Activated CD8-positive, alpha-beta T cell treated with anti-CD3 and anti-CD28 coated beads for 36 hours (primary cell): Measurements from ENCODE around the gene ZCCHC24. TPM values are rescaled to one million over a fixed set of nuclear protein-coding genes. Genes with fewer than 3 reads are reported as not detected.
"Not testable (repeated sequence)": the region's sequence is repeated elsewhere in the genome, so short reads cannot be mapped to it uniquely, and the experiment has no call there.

Source experiments
- ATAC-seq: fragments of 200-7000 bp; cut with Tn5 transposase; one replicate; pipeline ENCODE4 v1.10.0; 2021; ENCODE audit warnings: mild to moderate bottlenecking, moderate library complexity
- CTCF ChIA-PET: fragments of 350-600 bp; sonication (Branson Sonifier 250); formaldehyde crosslinking; loops from one replicate; lab custom pipeline; 2021; ENCODE audit warnings: antibody characterized with exemption; lab: Charles Lee
- POLR2A ChIA-PET: fragments of 350-600 bp; sonication (Branson Sonifier 250); formaldehyde crosslinking; loops from one replicate; lab custom pipeline; 2021; ENCODE audit warnings: antibody characterized with exemption; lab: Charles Lee
- DNase-seq: peaks from one replicate; pipeline ENCODE4 v3.0.0-alpha.2; 2020
- H3K27ac Mint-ChIP-seq: one replicate; pipeline ENCODE4 v1.8.0; 2021; ENCODE audit warnings: mild to moderate bottlenecking, mixed read lengths
- H3K27me3 Mint-ChIP-seq: one replicate; pipeline ENCODE4 v1.8.0; 2021; ENCODE audit warnings: mixed read lengths
- H3K36me3 Mint-ChIP-seq: one replicate; pipeline ENCODE4 v1.8.0; 2021; ENCODE audit warnings: low read depth, mixed read lengths
- H3K4me1 Mint-ChIP-seq: one replicate; pipeline ENCODE4 v1.8.0; 2021; ENCODE audit warnings: low read depth, mixed read lengths
- H3K4me3 Mint-ChIP-seq: one replicate; pipeline ENCODE4 v1.8.0; 2021; ENCODE audit warnings: mild to moderate bottlenecking, moderate library complexity, mixed read lengths
- H3K9me3 Mint-ChIP-seq: one replicate; pipeline ENCODE4 v1.8.0; 2021; ENCODE audit warnings: mixed read lengths
- CTCF ChIP-seq: fragments of 200-600 bp; IDR thresholded peaks from one replicate; pipeline ENCODE4 v1.8.0; 2022; ENCODE audit warnings: antibody characterized with exemption, mild to moderate bottlenecking
- intact Hi-C: fragments of 100-400 bp; cut with micrococcal nuclease; formaldehyde crosslinking; loops from one replicate; pipeline ENCODE4 v1.10.0; 2022
- total RNA-seq, 2 experiments: library from RNA; stranded (reverse); gene quantifications; one replicate each; pipeline ENCODE4 v1.2.3, GENCODE V29; 2021

The ZCCHC24 gene
- total RNA-seq, 2 experiments from 2014 or later: 1.0 to 1.7 TPM

- Mint-ChIP-seq H3K27me3 (no peaks in the 10 kb centered on the region), H3K4me1 (peaks cover 5% of the 10 kb centered on the region), H3K36me3 (no peaks in the 10 kb centered on the region), H3K27ac (no peak overlapping the region), H3K9me3 (no peaks in the 10 kb centered on the region), H3K4me3 (no peak overlapping the region)
- TF ChIP-seq CTCF: no peak
- DNase-seq: no peak
- CTCF ChIA-PET: interaction anchor here (1.1 kb wide), 1 partner anchor 32 kb away, joined by 4 read pairs; no protein-coding TSS in a partner anchor
- POLR2A ChIA-PET: interaction anchor here (1.2 to 13.2 kb wide), 3 partner anchors 11 to 24 kb away, joined by 3 to 155 read pairs (median 4); no protein-coding TSS in a partner anchor
- ATAC-seq: no peak
- intact Hi-C loops: no loop called here
Observed at GRCh38 chr10:79342295-79342761, 103.1 kb downstream of the ZCCHC24 start.

GRCh38 chr10:79340646-79341244, 104.7 kb downstream of the ZCCHC24 start:
- no peaks in the 10 kb centered on the region for H3K36me3 Mint-ChIP-seq
- DNase-seq (no peak), ATAC-seq (no peak)
- no peak overlapping the region for H3K27ac Mint-ChIP-seq
- intact Hi-C loops: no loop called here
- no peaks in the 10 kb centered on the region for H3K27me3 Mint-ChIP-seq
- no peaks in the 10 kb centered on the region for H3K9me3 Mint-ChIP-seq
- H3K4me3 Mint-ChIP-seq: no peak overlapping the region
- ChIA-PET POLR2A (interaction anchor here (0.7 to 1.2 kb wide), 2 partner anchors 9 to 14 kb away, joined by 4 to 5 read pairs; no protein-coding TSS in a partner anchor), CTCF (no interaction called here)
- TF ChIP-seq CTCF: no peak
- H3K4me1 Mint-ChIP-seq: no peaks in the 10 kb centered on the region

GRCh38 chr10:79339266-79339665, 106.2 kb downstream of the ZCCHC24 start:
- H3K27me3 Mint-ChIP-seq: no peaks in the 10 kb centered on the region
- H3K4me1 Mint-ChIP-seq: peaks cover 8% of the 10 kb centered on the region
- POLR2A ChIA-PET: interaction anchor here (3.7 kb wide), 1 partner anchor 10 kb away, joined by 19 read pairs; the partner anchor contains the start of gene PPIF
- no peaks in the 10 kb centered on the region for H3K9me3 Mint-ChIP-seq
- H3K27ac Mint-ChIP-seq: no peak overlapping the region
- ATAC-seq: no peak
- H3K36me3 Mint-ChIP-seq: no peaks in the 10 kb centered on the region
- no peak for TF ChIP-seq CTCF
- CTCF ChIA-PET: no interaction called here
- H3K4me3 Mint-ChIP-seq: no peak overlapping the region
- intact Hi-C loops: no loop called here
- no peak for DNase-seq

- POLR2A ChIA-PET: interaction anchor here (1.1 to 3.7 kb wide), 2 partner anchors 11 to 20 kb away, joined by 3 to 19 read pairs; partner anchors contain the start of gene PPIF
- CTCF ChIA-PET, intact Hi-C loops, DNase-seq, H3K27ac Mint-ChIP-seq, ATAC-seq, H3K4me3 Mint-ChIP-seq, H3K27me3 Mint-ChIP-seq, H3K36me3 Mint-ChIP-seq, H3K9me3 Mint-ChIP-seq: not testable (repeated sequence)
- H3K4me1 Mint-ChIP-seq: peaks cover 17% of the 10 kb centered on the region
Observed at GRCh38 chr10:79337783-79338469, 107.5 kb downstream of the ZCCHC24 start.

GRCh38 chr10:79336739-79337138, 108.7 kb downstream of the ZCCHC24 start:
- Mint-ChIP-seq H3K27ac (no peak overlapping the region), H3K4me1 (peaks cover 25% of the 10 kb centered on the region), H3K9me3 (peaks cover 4% of the 10 kb centered on the region), H3K36me3 (no peaks in the 10 kb centered on the region), H3K27me3 (no peaks in the 10 kb centered on the region), H3K4me3 (no peak overlapping the region)
- TF ChIP-seq CTCF: no peak
- no peak for DNase-seq
- CTCF ChIA-PET: interaction anchor here (0.8 kb wide), 2 partner anchors 10 to 11 kb away, joined by 4 to 5 read pairs; partner anchors contain the start of gene PPIF
- intact Hi-C loops: no loop called here
- POLR2A ChIA-PET: interaction anchor here (0.6 to 3.7 kb wide), 3 partner anchors 12 to 21 kb away, joined by 3 to 19 read pairs (median 3); partner anchors contain the start of gene PPIF
- ATAC-seq: no peak
